ENCODE measurements around the gene TANC1. TPM values are rescaled to one million over a fixed set of nuclear protein-coding genes. Genes with fewer than 3 reads are reported as not detected.
A peak's percentile ranks its signal among the peaks of the same experiment; 100 is the strongest.

TANC1 gene
- total and polyA plus RNA-seq, 4 donors: 23.0 to 31.6 (median 25.0) TPM

- no peaks in the 10 kb centered on the region for H3K27me3 ChIP-seq (ENCODE audit: control insufficient read depth, insufficient read depth, low read length)
Measured at GRCh38 chr2:159192371-159192918, 224.0 kb downstream of the TANC1 start.

GRCh38 chr2:159193791-159194190, 225.4 kb downstream of the TANC1 start:
- Histone ChIP-seq H3K27me3 (ENCODE audit: control insufficient read depth, insufficient read depth, low read length) (no peaks in the 10 kb centered on the region), H3K36me3 (ENCODE audit: control insufficient read depth, insufficient read depth, low read length) (peaks cover 11% of the 10 kb centered on the region), H3K27ac (ENCODE audit: low read depth, low read length) (no peak overlapping the region), H3K9me3 (ENCODE audit: control insufficient read depth, insufficient read depth, low read length) (no peaks in the 10 kb centered on the region), H3K4me1 (ENCODE audit: control insufficient read depth, insufficient read depth, low read length) (peaks cover 5% of the 10 kb centered on the region), H3K4me3 (ENCODE audit: low read depth, low read length) (no peak overlapping the region)
- DNase-seq (ENCODE audit: low read depth in 4 of 6, low spot score in 6 of 6): no peak
- WGBS (ENCODE audit: insufficient coverage): 93% methylated on average over 3 of the region's 4 CpGs

More at GRCh38 chr2:159192371-159192918, 224.0 kb downstream of the TANC1 start:
- no peaks in the 10 kb centered on the region for H3K9me3 ChIP-seq (ENCODE audit: control insufficient read depth, insufficient read depth, low read length)
- H3K36me3 ChIP-seq (ENCODE audit: control insufficient read depth, insufficient read depth, low read length): peaks cover 11% of the 10 kb centered on the region
- DNase-seq (ENCODE audit: low read depth in 4 of 6, low spot score in 6 of 6): no peak
- peaks cover 5% of the 10 kb centered on the region for H3K4me1 ChIP-seq (ENCODE audit: control insufficient read depth, insufficient read depth, low read length)
- H3K27ac ChIP-seq (ENCODE audit: low read depth, low read length): no peak overlapping the region
- 96% methylated on average over 8 of the region's 12 CpGs for WGBS (ENCODE audit: insufficient coverage)
- no peak overlapping the region for H3K4me3 ChIP-seq (ENCODE audit: low read depth, low read length)

- H3K27ac ChIP-seq (ENCODE audit: low read depth, low read length): no peak overlapping the region
- H3K36me3 ChIP-seq (ENCODE audit: control insufficient read depth, insufficient read depth, low read length): peaks cover 11% of the 10 kb centered on the region
Measured at GRCh38 chr2:159194241-159194640, 225.8 kb downstream of the TANC1 start.

GRCh38 chr2:159195697-159196096, 227.3 kb downstream of the TANC1 start:
- peak in 1 of 6 donors; percentile 61 for DNase-seq (ENCODE audit: low read depth in 4 of 6, low spot score in 6 of 6)

More at GRCh38 chr2:159194241-159194640, 225.8 kb downstream of the TANC1 start:
- WGBS (ENCODE audit: insufficient coverage): 92% methylated on average over 9 of the region's 10 CpGs
- Histone ChIP-seq H3K4me3 (ENCODE audit: low read depth, low read length) (no peak overlapping the region), H3K27me3 (ENCODE audit: control insufficient read depth, insufficient read depth, low read length) (no peaks in the 10 kb centered on the region), H3K4me1 (ENCODE audit: control insufficient read depth, insufficient read depth, low read length) (peaks cover 5% of the 10 kb centered on the region), H3K9me3 (ENCODE audit: control insufficient read depth, insufficient read depth, low read length) (no peaks in the 10 kb centered on the region)
- DNase-seq (ENCODE audit: low read depth in 4 of 6, low spot score in 6 of 6): no peak

GRCh38 chr2:159196393-159196925, 228.0 kb downstream of the TANC1 start:
- no peaks in the 10 kb centered on the region for H3K9me3 ChIP-seq (ENCODE audit: control insufficient read depth, insufficient read depth, low read length)
- H3K36me3 ChIP-seq (ENCODE audit: control insufficient read depth, insufficient read depth, low read length): peaks cover 11% of the 10 kb centered on the region
- 97% methylated on average over 13 of the region's 14 CpGs for WGBS (ENCODE audit: insufficient coverage)
- DNase-seq (ENCODE audit: low read depth in 4 of 6, low spot score in 6 of 6): no peak
- no peaks in the 10 kb centered on the region for H3K27me3 ChIP-seq (ENCODE audit: control insufficient read depth, insufficient read depth, low read length)
- H3K4me3 ChIP-seq (ENCODE audit: low read depth, low read length): no peak overlapping the region
- peaks cover 5% of the 10 kb centered on the region for H3K4me1 ChIP-seq (ENCODE audit: control insufficient read depth, insufficient read depth, low read length)
- H3K27ac ChIP-seq (ENCODE audit: low read depth, low read length): no peak overlapping the region

More at GRCh38 chr2:159195697-159196096, 227.3 kb downstream of the TANC1 start:
- WGBS (ENCODE audit: insufficient coverage): 72% methylated on average over 5 of the region's 6 CpGs
- peaks cover 5% of the 10 kb centered on the region for H3K4me1 ChIP-seq (ENCODE audit: control insufficient read depth, insufficient read depth, low read length)
- no peaks in the 10 kb centered on the region for H3K9me3 ChIP-seq (ENCODE audit: control insufficient read depth, insufficient read depth, low read length)
- no peaks in the 10 kb centered on the region for H3K27me3 ChIP-seq (ENCODE audit: control insufficient read depth, insufficient read depth, low read length)
- no peak overlapping the region for H3K27ac ChIP-seq (ENCODE audit: low read depth, low read length)
- H3K36me3 ChIP-seq (ENCODE audit: control insufficient read depth, insufficient read depth, low read length): peaks cover 11% of the 10 kb centered on the region
- H3K4me3 ChIP-seq (ENCODE audit: low read depth, low read length): no peak overlapping the region

- Histone ChIP-seq H3K36me3 (ENCODE audit: control insufficient read depth, insufficient read depth, low read length) (peaks cover 10% of the 10 kb centered on the region), H3K9me3 (ENCODE audit: control insufficient read depth, insufficient read depth, low read length) (no peaks in the 10 kb centered on the region), H3K4me1 (ENCODE audit: control insufficient read depth, insufficient read depth, low read length) (peaks cover 15% of the 10 kb centered on the region), H3K4me3 (ENCODE audit: low read depth, low read length) (no peak overlapping the region), H3K27me3 (ENCODE audit: control insufficient read depth, insufficient read depth, low read length) (no peaks in the 10 kb centered on the region), H3K27ac (ENCODE audit: low read depth, low read length) (no peak overlapping the region)
- WGBS (ENCODE audit: insufficient coverage): 87% methylated on average over 8 of the region's 9 CpGs
- DNase-seq (ENCODE audit: low read depth in 4 of 6, low spot score in 6 of 6): no peak
Measured at GRCh38 chr2:159199236-159199635, 230.8 kb downstream of the TANC1 start.

GRCh38 chr2:159199761-159200465, 231.5 kb downstream of the TANC1 start:
- H3K4me3 ChIP-seq (ENCODE audit: low read depth, low read length): no peak overlapping the region
- no peak overlapping the region for H3K27ac ChIP-seq (ENCODE audit: low read depth, low read length)
- peaks cover 22% of the 10 kb centered on the region for H3K4me1 ChIP-seq (ENCODE audit: control insufficient read depth, insufficient read depth, low read length)
- no peak for DNase-seq (ENCODE audit: low read depth in 4 of 6, low spot score in 6 of 6)
- H3K27me3 ChIP-seq (ENCODE audit: control insufficient read depth, insufficient read depth, low read length): no peaks in the 10 kb centered on the region
- no peaks in the 10 kb centered on the region for H3K9me3 ChIP-seq (ENCODE audit: control insufficient read depth, insufficient read depth, low read length)
- peaks cover 8% of the 10 kb centered on the region for H3K36me3 ChIP-seq (ENCODE audit: control insufficient read depth, insufficient read depth, low read length)
- no CpG with 5 or more reads among the region's 4 CpGs for WGBS (ENCODE audit: insufficient coverage)

- Histone ChIP-seq H3K36me3 (ENCODE audit: control insufficient read depth, insufficient read depth, low read length) (peaks cover 8% of the 10 kb centered on the region), H3K27me3 (ENCODE audit: control insufficient read depth, insufficient read depth, low read length) (no peaks in the 10 kb centered on the region), H3K9me3 (ENCODE audit: control insufficient read depth, insufficient read depth, low read length) (no peaks in the 10 kb centered on the region), H3K4me3 (ENCODE audit: low read depth, low read length) (no peak overlapping the region), H3K4me1 (ENCODE audit: control insufficient read depth, insufficient read depth, low read length) (peaks cover 25% of the 10 kb centered on the region), H3K27ac (ENCODE audit: low read depth, low read length) (no peak overlapping the region)
- no peak for DNase-seq (ENCODE audit: low read depth in 4 of 6, low spot score in 6 of 6)
- WGBS (ENCODE audit: insufficient coverage): no CpG with 5 or more reads among the region's 1 CpG
Measured at GRCh38 chr2:159200498-159200897, 232.1 kb downstream of the TANC1 start.

- no peaks in the 10 kb centered on the region for H3K27me3 ChIP-seq (ENCODE audit: control insufficient read depth, insufficient read depth, low read length)
- peaks cover 20% of the 10 kb centered on the region for H3K4me1 ChIP-seq (ENCODE audit: control insufficient read depth, insufficient read depth, low read length)
- 71% methylated on average over 7 of the region's 8 CpGs for WGBS (ENCODE audit: insufficient coverage)
- H3K27ac ChIP-seq (ENCODE audit: low read depth, low read length): no peak overlapping the region
- peak in 2 of 6 donors; percentile 51 to 54 for DNase-seq (ENCODE audit: low read depth in 4 of 6, low spot score in 6 of 6)
- peaks cover 5% of the 10 kb centered on the region for H3K36me3 ChIP-seq (ENCODE audit: control insufficient read depth, insufficient read depth, low read length)
- H3K4me3 ChIP-seq (ENCODE audit: low read depth, low read length): no peak overlapping the region
- no peaks in the 10 kb centered on the region for H3K9me3 ChIP-seq (ENCODE audit: control insufficient read depth, insufficient read depth, low read length)
Measured at GRCh38 chr2:159201360-159202063, 233.1 kb downstream of the TANC1 start.
